ENCODE data around the gene FURIN. TPM values are rescaled to one million over a fixed set of nuclear protein-coding genes. Genes with fewer than 3 reads are reported as not detected.

Gene FURIN
- total and polyA plus RNA-seq, 4 donors = 57.1 to 159 (median 92.1) TPM

- Histone ChIP-seq H3K4me1 (ENCODE audit: control insufficient read depth in 5 of 5, insufficient read depth in 5 of 5, low read length in 5 of 5) (peaks cover 0 to 30% (median 17%) of the 10 kb centered on the region in 5 donors), H3K9ac (ENCODE audit: insufficient read depth in 1 of 2, low read length in 2 of 2) (no peak overlapping the region)
- DNase-seq = no peak
Observed at GRCh38 chr15:90875549-90875981, 7.2 kb downstream of the FURIN start.

GRCh38 chr15:90876046-90876445 lies 7.7 kb downstream of the FURIN start:
- 92 to 95% methylated on average over 19 to 20 of the region's 20 CpGs for WGBS, 2 donors
- H3K9ac ChIP-seq (ENCODE audit: insufficient read depth in 1 of 2, low read length in 2 of 2) = no peak overlapping the region
- H3K27ac ChIP-seq (ENCODE audit: low read depth in 1 of 2, low read length in 1 of 2) = no peak overlapping the region
- ATAC-seq (ENCODE audit: insufficient read depth, low FRiP score) (no peak), DNase-seq (no peak)
- H3K4me3 ChIP-seq = no peak overlapping the region
- peaks cover 13 to 56% (median 25%) of the 10 kb centered on the region in 4 donors for H3K36me3 ChIP-seq (ENCODE audit: control insufficient read depth in 4 of 4, insufficient read depth in 4 of 4, low read length in 4 of 4)
- H3K27me3 ChIP-seq (ENCODE audit: control insufficient read depth in 3 of 3, insufficient read depth in 3 of 3, low read length in 2 of 3) = no peaks in the 10 kb centered on the region
- no peak for TF ChIP-seq CTCF (IDR thresholded peaks at IDR 0.05; ENCODE audit: control extremely low read depth, extremely low read depth)
- no peaks in the 10 kb centered on the region for H3K9me3 ChIP-seq (ENCODE audit: control insufficient read depth in 4 of 4, insufficient read depth in 3 of 4, low read length in 3 of 4)
- H3K4me1 ChIP-seq (ENCODE audit: control insufficient read depth in 5 of 5, insufficient read depth in 5 of 5, low read length in 5 of 5) = peaks cover 0 to 25% (median 17%) of the 10 kb centered on the region in 5 donors

More at GRCh38 chr15:90875549-90875981, 7.2 kb downstream of the FURIN start:
- no peak for ATAC-seq (ENCODE audit: insufficient read depth, low FRiP score)
- no peaks in the 10 kb centered on the region for H3K9me3 ChIP-seq (ENCODE audit: control insufficient read depth in 4 of 4, insufficient read depth in 3 of 4, low read length in 3 of 4)
- H3K4me3 ChIP-seq = no peak overlapping the region
- peaks cover 10 to 51% (median 24%) of the 10 kb centered on the region in 4 donors for H3K36me3 ChIP-seq (ENCODE audit: control insufficient read depth in 4 of 4, insufficient read depth in 4 of 4, low read length in 4 of 4)
- no peak overlapping the region for H3K27ac ChIP-seq (ENCODE audit: low read depth in 1 of 2, low read length in 1 of 2)
- H3K27me3 ChIP-seq (ENCODE audit: control insufficient read depth in 3 of 3, insufficient read depth in 3 of 3, low read length in 2 of 3) = no peaks in the 10 kb centered on the region
- TF ChIP-seq CTCF (IDR thresholded peaks at IDR 0.05; ENCODE audit: control extremely low read depth, extremely low read depth) = no peak
- 94% methylated on average over 12 of the region's 12 CpGs for WGBS, 2 donors

- no peak overlapping the region for H3K4me3 ChIP-seq
- no peaks in the 10 kb centered on the region for H3K27me3 ChIP-seq (ENCODE audit: control insufficient read depth in 3 of 3, insufficient read depth in 3 of 3, low read length in 2 of 3)
- H3K9me3 ChIP-seq (ENCODE audit: control insufficient read depth in 4 of 4, insufficient read depth in 3 of 4, low read length in 3 of 4) = no peaks in the 10 kb centered on the region
- H3K4me1 ChIP-seq (ENCODE audit: control insufficient read depth in 5 of 5, insufficient read depth in 5 of 5, low read length in 5 of 5) = peaks cover 0 to 25% (median 17%) of the 10 kb centered on the region in 5 donors
- DNase-seq (no peak), ATAC-seq (ENCODE audit: insufficient read depth, low FRiP score) (no peak)
- peaks cover 14 to 62% (median 26%) of the 10 kb centered on the region in 4 donors for H3K36me3 ChIP-seq (ENCODE audit: control insufficient read depth in 4 of 4, insufficient read depth in 4 of 4, low read length in 4 of 4)
- H3K27ac ChIP-seq (ENCODE audit: low read depth in 1 of 2, low read length in 1 of 2) = no peak overlapping the region
- H3K9ac ChIP-seq (ENCODE audit: insufficient read depth in 1 of 2, low read length in 2 of 2) = no peak overlapping the region
- no peak for TF ChIP-seq CTCF (IDR thresholded peaks at IDR 0.05; ENCODE audit: control extremely low read depth, extremely low read depth)
- 93 to 96% methylated on average over 15 of the region's 15 CpGs for WGBS, 2 donors
Observed at GRCh38 chr15:90876512-90877170, 8.3 kb downstream of the FURIN start.

All from lung (tissue), 12 donors.